Measurements from ENCODE around the gene FABP3. TPM values are rescaled to one million over a fixed set of nuclear protein-coding genes. Genes with fewer than 3 reads are reported as not detected.

The FABP3 gene
- total RNA-seq, 4 donors from 2014 or later, result 1.5 to 5.6 (median 3.3) TPM

DNA sequence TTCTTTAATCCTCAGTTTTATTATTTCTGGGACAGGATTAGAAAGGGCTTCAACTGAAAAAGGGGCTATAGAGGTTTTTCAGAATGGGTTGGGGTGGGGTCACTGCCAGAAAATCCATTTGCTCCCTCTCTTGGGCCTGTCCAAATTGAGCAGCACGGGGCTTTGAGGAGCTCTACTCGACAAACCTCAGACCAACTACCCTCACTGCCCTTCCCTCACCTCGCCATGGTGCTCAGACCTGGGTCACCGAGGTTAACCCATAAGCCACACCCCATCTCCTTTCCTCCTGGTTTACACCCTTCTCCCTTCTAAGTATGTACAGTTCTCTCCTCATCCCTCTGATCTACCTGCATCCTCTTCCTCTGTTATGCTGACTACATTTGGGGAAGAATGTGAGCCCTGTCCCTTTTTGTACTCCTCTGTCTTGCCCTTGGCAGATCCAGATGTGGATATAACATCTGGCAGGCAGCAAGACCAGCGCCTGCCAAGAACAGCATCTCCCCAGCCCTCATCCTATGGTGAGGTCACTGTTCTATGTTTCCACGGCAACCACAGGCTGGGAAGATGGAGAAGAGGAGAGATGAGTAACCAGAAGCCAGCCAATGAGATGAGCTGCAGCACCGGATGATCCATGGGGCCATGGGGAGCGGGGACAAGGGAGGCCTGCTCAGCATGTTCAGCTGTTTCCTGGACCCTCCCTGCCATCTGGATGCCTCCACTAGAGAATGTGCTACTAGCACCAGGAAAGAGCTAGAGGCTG is 3.7 kb upstream of the FABP3 start:
- Histone ChIP-seq H3K27ac (no peak overlapping the region), H3K27me3 (no peaks in the 10 kb centered on the region), H3K4me1 (peaks cover 32% of the 10 kb centered on the region), H3K4me3 (no peak overlapping the region), H3K36me3 (no peaks in the 10 kb centered on the region), H3K9me3 (no peaks in the 10 kb centered on the region)
- no peak for DNase-seq (ENCODE audit: low spot score in 2 of 2)
- TF ChIP-seq, protein P1, sequence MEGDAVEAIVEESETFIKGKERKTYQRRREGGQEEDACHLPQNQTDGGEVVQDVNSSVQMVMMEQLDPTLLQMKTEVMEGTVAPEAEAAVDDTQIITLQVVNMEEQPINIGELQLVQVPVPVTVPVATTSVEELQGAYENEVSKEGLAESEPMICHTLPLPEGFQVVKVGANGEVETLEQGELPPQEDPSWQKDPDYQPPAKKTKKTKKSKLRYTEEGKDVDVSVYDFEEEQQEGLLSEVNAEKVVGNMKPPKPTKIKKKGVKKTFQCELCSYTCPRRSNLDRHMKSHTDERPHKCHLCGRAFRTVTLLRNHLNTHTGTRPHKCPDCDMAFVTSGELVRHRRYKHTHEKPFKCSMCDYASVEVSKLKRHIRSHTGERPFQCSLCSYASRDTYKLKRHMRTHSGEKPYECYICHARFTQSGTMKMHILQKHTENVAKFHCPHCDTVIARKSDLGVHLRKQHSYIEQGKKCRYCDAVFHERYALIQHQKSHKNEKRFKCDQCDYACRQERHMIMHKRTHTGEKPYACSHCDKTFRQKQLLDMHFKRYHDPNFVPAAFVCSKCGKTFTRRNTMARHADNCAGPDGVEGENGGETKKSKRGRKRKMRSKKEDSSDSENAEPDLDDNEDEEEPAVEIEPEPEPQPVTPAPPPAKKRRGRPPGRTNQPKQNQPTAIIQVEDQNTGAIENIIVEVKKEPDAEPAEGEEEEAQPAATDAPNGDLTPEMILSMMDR (IDR thresholded peaks at IDR 0.05), result no peak
- TF ChIP-seq POLR2AphosphoS5 (IDR thresholded peaks at IDR 0.05) (no peak), EP300 (IDR thresholded peaks at IDR 0.05) (no peak), POLR2A (IDR thresholded peaks at IDR 0.05) (no peak)
- 76% methylated on average over 8 of the region's 8 CpGs for WGBS

DNA sequence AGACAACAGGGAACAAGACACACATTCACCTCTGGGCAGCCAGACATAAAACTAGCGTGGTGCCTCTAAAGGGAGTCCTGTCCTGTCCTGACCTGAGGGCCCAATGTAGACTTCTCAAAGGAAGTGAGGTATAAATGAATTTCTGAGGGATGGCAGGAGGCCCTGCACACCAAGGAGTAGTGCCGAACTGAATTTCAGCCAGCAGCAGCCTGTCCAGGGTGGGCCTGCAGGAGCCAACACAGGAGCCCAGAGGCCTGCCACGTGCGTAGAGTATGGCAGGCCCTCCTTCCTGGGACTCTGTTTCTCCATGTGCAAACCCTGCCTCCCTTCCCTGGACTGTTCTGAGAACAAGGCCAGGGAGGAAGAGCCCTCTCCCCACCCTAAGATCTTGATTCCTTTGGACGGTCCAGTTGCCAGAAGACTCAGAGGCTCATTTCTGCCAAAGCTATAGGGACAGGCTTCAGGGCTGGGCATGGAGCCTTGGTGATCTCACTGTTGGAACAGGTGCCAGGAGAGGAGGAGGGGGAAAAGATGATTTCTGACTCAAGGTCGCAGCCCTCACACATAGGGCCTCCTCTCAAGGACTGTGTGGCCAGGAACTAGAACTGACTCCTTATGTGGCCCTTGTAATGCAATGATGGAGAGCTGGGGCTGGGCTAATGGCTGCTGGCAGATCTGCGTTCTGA is 1.8 kb upstream of the FABP3 start:
- TF ChIP-seq POLR2AphosphoS5 (IDR thresholded peaks at IDR 0.05) (no peak), EP300 (IDR thresholded peaks at IDR 0.05) (no peak), POLR2A (IDR thresholded peaks at IDR 0.05) (no peak)
- TF ChIP-seq, protein P1 (IDR thresholded peaks at IDR 0.05), result no peak
- Histone ChIP-seq H3K27me3 (no peaks in the 10 kb centered on the region), H3K9me3 (no peaks in the 10 kb centered on the region), H3K36me3 (no peaks in the 10 kb centered on the region), H3K4me1 (peaks cover 36% of the 10 kb centered on the region), H3K4me3 (no peak overlapping the region), H3K27ac (peak overlapping the region; percentile 90)
- DNase-seq (ENCODE audit: low spot score in 2 of 2), result no peak
- 60% methylated on average over 6 of the region's 7 CpGs for WGBS

DNA sequence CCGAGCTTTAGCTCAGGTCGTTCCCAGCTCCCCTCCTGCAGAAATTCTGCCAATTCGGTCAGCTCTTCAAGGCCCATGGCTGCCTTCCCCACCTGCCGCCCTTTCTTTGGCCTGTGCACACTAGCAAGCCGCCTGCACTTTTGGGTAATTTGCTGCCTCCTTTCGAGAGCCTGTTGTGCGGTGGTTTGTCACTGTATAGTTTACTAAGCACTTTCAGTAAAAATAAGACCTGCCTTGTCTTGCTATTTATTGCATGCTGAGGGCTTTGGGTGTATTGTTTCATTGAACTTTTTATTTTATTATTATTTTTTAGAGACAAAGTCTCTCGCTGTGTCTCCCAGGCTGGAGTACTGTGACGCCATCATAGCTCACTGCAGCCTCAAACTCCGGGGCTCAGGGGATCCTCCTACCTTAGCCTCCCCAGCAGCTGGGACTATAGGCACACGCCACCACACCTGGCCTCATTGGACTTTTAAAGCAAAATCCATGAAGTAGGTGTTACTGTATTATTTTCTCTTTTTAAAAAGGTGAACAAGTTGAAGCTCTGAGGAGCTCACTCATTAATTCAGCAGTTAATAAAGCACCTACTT is 1.1 kb upstream of the FABP3 start:
- H3K9me3 ChIP-seq, result no peaks in the 10 kb centered on the region
- peaks cover 36% of the 10 kb centered on the region for H3K4me1 ChIP-seq
- peak overlapping the region; percentile 52 for H3K4me3 ChIP-seq
- DNase-seq (ENCODE audit: low spot score in 2 of 2), result no peak
- WGBS, result 29% methylated on average over 11 of the region's 11 CpGs
- H3K27me3 ChIP-seq, result no peaks in the 10 kb centered on the region
- TF ChIP-seq POLR2AphosphoS5 (IDR thresholded peaks at IDR 0.05), result no peak
- TF ChIP-seq, protein P1 (IDR thresholded peaks at IDR 0.05), result no peak
- TF ChIP-seq POLR2A (IDR thresholded peaks at IDR 0.05), result no peak
- no peak for TF ChIP-seq EP300 (IDR thresholded peaks at IDR 0.05)
- H3K36me3 ChIP-seq, result no peaks in the 10 kb centered on the region
- H3K27ac ChIP-seq, result peak overlapping the region; percentile 90

DNA sequence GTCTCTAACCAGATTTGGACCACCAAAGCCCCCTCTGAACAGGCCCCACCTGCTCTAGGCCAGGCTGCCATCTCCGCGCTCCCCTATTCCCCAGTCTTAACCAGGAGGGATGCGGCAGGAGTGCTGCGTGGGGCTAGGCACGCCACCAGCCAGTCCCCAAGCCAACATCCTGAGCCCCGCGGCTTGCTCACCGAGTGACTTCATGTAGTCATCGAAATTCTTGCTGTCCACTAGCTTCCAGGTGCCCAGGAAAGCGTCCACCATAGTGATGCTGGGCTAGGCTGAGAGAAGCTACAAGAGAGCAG is 173 bp downstream of the FABP3 start:
- H3K9me3 ChIP-seq, result no peaks in the 10 kb centered on the region
- DNase-seq (ENCODE audit: low spot score in 2 of 2), result no peak
- H3K36me3 ChIP-seq, result peaks cover 4% of the 10 kb centered on the region
- peaks cover 36% of the 10 kb centered on the region for H3K4me1 ChIP-seq
- WGBS, result 25% methylated on average over 10 of the region's 10 CpGs
- H3K27ac ChIP-seq, result peak overlapping the region; percentile 90
- TF ChIP-seq POLR2A (IDR thresholded peaks at IDR 0.05), result no peak
- TF ChIP-seq POLR2AphosphoS5 (IDR thresholded peaks at IDR 0.05), result no peak
- no peak for TF ChIP-seq EP300 (IDR thresholded peaks at IDR 0.05)
- TF ChIP-seq, protein P1 (IDR thresholded peaks at IDR 0.05), result no peak
- peak overlapping the region; percentile 52 for H3K4me3 ChIP-seq
- no peaks in the 10 kb centered on the region for H3K27me3 ChIP-seq

DNA sequence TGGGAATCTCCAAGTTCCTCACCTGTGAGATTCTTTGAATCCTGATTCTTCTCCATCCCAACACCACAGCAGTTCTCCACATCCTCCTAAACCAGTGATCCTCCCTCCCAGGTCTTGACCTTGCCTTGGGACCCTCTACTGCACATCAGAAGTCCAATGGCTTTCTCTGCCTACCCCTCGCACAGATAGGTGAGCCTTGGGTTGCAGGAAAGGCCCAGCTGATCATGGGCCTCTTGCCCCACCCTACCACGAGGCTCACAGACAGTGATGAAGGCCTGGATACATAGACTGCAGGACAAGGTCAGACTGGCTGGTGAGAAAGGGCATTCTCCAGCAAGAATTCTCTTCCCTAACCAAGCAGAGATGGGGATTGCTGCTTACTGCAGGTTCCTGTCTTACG is 825 bp downstream of the FABP3 start:
- no peak for DNase-seq (ENCODE audit: low spot score in 2 of 2)
- Histone ChIP-seq H3K36me3 (peaks cover 11% of the 10 kb centered on the region), H3K27me3 (no peaks in the 10 kb centered on the region), H3K4me1 (peaks cover 36% of the 10 kb centered on the region), H3K27ac (peak overlapping the region; percentile 27), H3K9me3 (no peaks in the 10 kb centered on the region), H3K4me3 (peak overlapping the region; percentile 52)
- TF ChIP-seq EP300 (IDR thresholded peaks at IDR 0.05) (no peak), POLR2A (IDR thresholded peaks at IDR 0.05) (no peak), POLR2AphosphoS5 (IDR thresholded peaks at IDR 0.05) (no peak)
- TF ChIP-seq, protein P1 (IDR thresholded peaks at IDR 0.05), result no peak
- WGBS, result 73% methylated on average over 3 of the region's 3 CpGs
